ENCODE measurements around the gene KRT82.

KRT82 gene

DNA sequence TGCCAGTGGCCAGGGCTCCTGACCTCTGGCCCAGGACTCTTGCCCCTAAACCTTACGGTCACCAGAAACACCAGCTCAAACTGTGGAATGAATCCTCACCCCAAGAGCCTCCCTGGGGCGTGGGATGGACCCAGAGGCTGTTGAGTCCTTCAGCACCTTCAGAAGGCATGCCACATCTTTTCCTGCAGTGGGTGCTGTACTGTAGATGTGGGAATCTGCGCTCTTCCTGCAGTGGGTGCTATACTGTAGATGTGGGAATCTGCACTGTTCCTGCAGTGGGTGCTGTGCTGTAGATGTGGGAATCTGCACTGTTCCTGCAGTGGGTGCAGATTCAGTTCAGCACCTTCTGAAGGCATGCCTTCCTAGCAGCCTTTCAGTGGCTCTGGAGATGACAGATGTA is 1.2 kb downstream of the KRT82 start:
- DNase-seq, result no peak

DNA sequence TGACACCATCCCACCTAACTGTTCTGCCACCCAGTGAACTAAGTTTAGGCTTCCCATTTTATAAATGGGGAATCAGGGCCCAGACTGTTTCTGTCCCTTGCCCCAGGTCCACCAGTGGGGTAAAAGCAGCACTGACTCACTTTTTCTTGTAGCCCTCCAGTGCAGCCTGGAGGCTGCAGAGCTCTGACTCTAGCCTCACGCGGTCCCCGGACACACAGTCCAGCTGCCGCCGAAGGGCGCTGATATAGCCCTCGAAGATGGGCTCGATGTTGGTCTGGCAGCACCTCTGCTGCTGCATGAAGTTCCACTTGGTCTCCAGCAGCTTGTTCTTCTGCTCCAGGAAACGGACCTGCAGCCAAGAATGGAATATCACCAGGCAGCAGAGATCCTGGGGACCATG is 2.6 kb downstream of the KRT82 start:
- DNase-seq, result no peak

DNA sequence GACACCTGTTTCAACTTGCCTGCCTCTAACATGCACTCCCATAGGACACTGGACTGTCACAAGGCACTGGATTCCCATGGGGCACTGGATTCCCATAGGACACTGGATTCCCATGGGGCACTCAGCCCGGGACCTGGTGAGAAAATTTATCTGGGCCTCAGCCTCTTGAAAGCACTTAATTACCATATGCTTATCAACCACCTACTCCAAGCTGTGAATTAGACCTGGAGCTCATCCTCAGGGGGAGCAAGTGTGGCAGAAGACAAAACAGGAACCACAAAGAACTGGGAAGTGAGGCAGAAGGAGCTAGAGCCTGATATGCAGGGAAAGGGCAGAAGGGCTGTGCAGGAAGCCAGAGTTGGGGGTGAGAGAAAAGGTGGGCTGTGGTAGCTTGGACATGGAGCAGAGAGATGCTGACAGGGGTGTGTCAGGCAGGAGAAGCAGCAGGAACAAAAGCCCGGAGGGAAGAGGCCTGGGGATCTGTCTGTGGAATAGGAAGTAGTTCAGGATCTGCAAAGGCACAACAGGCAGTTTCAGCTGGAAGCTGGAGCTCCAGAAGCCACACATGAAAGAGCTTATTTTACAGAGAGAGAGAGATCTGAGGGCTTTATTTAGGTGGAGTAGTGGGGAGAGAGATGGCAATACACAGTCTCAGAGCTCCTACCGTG is 3.1 kb downstream of the KRT82 start:
- no peak for DNase-seq

DNA sequence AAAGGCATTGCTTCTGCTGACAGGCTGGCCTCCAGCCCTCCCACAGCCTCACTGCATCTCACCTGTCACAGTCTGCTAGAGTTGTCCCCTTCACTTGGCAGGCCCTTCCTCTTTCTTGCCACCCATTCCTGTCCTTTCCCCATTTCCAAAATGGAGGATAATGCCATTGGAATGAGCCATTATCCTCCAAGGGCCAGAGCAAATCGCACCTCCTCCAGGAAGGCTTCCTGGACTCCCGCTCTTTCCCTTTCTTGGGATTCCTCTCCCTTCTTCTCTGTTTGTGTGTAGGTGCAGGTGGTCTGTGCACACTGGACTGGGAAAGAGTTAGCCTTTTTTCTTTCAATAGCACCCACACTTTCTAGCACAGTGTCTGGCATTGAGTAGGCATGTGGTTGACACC is 3.8 kb downstream of the KRT82 start:
- no peak for DNase-seq

DNA sequence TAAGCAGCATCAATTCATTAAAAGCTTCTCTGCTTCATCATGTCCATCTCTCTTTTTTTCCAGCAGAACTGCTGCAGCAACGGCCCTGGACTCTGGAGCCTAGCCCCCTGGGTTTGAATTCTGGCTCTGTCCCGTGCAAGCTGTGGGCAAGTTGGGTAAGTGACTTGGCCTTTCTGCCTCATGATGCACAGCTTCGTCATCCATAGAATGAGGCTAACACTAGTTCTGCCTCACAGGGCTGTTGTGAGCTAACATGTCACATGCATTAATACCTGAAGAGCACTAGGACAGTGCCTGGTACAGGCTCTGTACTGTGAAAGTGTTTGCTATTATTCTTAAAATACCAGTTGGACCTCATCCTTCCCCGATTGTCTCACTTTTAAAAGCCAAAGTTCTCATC is 4.2 kb downstream of the KRT82 start:
- DNase-seq, result no peak

DNA sequence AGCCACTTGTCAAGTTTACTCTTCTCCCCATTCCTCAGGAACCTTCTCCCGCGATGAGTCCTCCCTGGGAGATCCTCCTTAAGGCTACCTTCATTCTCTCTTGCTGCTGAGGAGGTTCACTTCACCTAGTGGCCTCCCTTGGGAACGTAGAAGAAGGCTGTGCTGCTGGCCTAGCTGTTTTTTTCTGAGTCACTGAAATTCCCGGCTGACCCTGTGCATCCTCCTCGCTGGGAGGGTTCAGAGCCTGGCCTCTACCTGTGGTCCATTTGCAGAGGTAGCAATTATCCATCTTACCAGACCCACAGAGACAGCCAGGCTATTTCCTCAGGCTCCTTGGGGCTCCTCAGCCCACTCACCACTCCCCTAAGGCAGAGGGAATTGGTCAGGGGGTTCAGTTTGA is 4.6 kb downstream of the KRT82 start:
- no peak for DNase-seq

DNA sequence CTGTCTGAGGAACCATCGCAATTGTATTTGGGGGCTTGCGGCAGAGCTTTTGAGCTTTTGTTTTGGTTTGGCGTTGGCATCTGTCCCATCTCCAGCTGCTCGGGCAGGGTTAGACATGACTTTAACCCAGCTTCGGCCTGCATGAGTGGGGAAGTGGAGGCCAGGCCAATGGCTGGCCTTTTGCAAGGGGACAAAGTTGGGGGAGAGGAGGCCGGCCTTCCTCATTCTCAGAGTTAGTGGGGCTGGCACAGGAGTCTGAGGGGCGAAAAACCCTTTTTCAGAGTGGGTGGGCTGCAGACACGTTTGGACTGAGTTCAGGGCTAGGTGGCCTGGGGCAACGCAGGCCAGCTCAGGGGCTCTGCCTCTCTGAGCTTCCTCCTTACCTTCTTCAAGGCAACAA is 5.2 kb downstream of the KRT82 start:
- DNase-seq, result no peak

DNA sequence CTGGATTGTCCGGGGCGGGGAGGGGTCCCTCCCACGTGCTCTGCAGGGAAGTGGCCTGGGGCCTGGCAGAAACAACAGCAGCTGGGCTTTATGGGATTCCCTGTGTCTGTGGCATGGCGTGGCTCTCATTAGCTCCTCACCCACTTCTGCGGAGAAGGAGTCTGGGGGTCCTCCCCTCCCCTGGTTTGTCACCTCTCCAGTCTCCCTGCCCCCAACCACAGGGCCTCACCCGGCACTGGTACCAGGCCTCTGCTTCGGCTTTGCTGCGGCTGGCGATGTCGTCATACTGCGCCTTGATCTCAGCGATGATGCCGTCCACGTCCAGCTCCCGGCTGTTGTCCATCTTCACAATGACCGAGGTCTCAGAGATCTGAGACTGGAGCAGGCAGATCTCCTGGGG is 6.4 kb downstream of the KRT82 start:
- no peak for DNase-seq

DNA sequence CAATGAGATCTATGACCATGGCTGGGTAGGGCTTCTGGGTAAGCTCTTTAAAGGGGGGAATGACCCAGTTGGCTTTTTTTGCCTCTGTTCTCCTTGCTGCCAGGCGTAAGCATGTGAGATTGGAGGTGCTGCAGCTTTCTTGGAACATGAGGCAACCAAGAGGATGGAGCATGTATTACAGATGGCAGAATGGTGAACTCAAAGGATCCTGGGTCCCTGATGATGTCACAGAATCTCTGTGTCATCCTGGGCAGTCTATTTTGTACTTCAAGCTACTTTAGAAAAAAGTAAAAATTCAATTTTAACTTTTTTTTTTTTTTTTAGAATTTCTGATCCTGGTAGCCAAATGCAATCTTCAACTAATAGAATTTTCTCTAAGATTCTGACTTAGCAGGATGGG is 8.0 kb downstream of the KRT82 start:
- DNase-seq, result no peak

DNA sequence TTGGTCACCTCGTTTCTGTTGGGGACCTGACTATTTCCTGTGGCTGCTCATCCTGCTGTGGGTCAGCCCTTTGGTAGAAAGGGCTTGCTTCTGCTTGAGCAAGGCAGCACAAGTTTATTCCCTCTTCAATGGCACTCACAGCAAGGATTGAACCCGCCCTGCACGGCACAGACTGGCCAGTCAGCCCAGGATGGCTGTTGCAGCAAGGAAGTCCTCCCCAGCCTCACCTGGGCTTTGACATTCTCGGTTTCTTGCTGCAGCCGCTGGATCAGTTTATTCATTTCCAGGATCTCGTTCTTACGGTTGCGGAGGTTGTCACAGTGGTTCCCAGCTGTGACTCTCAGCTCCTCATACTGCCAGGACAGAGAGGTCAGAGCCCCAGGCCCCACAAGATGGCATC is 9.5 kb downstream of the KRT82 start:
- no peak for DNase-seq

DNA sequence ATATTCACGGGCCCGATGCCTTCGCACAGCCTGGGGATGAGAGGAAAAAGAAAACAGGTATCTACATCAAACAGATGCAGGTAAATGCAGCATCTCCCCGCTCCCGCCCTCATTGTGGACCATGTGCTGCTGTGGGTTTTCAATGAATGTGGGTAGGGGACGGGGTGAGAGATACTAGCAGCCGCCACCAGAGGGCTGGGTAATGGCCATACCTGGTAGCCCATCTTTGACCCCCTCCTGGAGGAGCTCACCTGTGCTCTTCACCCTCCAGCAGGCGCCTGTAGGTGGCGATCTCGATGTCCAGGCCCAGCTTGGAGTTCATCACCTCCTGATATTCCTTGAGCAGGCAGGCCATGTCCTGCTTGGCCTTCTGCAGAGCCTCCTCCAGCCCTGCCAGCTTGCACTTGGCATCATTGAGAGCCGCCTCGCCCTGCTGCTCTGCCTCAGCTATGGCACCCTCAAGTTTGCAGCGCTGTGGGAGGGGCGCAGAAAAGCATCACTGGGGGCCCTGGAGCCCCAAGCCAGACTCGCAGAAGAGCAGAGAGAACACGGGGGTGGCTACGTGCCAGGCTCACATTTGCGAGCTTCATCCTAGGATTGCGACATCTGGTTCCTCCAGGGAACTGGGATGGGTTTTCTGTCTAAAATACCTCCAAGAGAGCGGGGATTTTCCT is 10.2 kb downstream of the KRT82 start:
- no peak for DNase-seq

DNA sequence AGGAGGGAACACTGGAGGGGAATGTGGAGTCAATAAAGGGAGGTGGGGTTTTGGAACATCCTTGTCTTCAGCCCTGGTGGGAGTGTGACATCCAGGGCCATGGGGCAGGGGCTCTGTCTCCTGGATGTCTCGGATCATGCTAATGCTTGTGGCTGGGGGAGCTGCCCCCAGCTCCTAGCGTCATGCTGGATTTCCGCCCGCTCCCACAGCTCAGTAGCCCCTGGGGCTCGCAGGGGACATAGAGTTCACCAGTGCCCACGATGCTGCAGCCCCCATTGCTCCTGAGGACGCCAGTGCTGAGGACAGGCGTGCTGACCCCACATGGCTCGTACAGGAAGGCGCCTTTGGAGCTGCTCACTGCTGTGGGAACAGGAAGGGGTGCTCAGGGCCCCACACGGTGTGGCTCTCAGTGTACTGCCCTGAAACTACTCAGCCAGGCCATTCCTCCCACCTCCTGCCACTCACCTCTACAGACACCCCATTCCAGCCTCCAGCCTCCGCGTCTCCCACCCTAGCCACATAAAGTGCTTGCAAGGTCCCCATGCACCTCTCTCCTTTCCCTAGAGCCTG is 11.2 kb downstream of the KRT82 start:
- DNase-seq, result no peak

DNA sequence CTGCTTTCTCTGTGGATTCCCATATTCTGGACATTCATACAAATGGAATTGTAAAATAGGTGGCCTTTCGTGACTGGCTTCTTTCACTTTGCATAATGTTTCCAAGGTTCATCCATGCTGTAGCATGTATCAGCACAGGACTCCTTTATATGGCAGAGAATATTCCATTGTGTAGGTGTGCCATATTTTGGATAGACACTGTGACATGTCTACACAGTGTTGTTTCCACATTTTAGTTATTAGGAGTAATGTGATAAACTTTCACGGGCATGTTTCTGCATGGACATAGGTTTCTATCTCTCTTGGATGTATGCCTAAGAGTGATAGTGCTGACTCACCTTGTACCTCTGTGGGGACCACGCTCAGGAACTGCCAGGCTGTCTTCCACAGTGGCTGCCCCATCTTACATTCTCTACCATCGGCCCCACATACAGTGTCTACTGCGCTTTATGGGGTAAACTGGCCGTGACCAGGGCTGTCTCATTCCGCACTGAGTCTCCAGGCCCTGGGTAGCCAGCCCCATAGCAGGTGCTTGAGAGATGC is 13.6 kb downstream of the KRT82 start:
- DNase-seq, result no peak

DNA sequence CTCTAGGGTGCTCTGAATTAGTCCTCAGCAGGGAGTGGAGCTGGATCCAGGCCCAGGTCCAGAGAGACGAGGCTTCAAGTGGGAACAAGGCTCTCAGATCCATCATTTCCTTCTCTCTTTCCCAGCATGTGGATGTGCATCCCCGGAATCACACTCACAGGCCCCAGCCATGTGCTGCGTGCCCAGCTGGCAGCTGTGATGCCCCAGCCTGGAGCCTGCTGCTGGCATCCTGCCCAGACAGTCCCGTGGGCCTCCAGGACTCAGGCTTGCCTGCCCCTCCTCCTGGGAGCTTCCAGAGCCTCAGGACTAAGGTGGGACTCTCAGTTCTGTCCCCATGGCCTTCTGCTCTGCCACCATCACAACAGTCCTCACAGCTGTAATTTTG is 14.5 kb downstream of the KRT82 start:
- peak; percentile 49 for DNase-seq

DNA sequence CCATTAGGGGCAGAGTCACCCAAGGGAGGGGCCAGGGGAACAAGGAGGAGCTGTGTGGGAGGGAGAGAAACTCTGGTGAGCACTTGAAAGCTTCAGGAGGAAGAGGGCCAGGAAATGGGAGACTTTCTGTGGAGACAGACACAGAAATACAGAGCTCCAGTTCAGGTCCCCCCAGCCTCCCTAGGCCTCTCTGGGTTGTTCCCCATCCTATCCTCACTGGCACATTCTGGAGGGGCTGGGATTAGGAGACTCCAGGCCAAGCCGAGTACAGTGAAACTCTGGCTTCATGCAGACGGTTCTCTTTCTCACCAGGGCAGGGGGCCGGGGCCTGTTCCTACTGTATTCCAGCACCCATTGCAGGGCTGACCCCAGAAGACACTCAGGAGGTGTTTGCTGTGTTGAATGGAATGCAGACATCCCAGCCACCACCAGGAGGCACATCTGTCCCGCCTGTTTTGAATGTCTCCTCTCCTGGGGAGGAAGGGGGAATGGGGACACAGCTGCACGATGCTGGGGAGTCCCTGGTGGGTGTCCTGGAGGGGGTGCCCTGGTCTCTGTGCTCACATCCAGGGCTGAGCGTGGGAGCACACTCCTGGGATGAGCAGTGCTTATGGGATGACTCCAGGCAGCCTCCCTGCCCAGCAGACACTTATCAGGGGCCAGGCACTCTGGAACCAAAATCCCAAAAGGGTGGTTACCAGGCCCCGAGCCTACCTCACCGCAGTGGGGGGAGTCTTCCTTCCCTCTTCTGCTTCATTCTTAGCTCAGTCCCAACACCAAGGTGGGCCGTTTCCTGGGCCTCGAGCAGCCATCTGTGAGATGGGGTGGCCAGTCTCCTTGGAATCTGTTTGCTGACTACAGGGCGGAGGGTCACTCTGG is 15.2 kb downstream of the KRT82 start:
- no peak for DNase-seq

DNA sequence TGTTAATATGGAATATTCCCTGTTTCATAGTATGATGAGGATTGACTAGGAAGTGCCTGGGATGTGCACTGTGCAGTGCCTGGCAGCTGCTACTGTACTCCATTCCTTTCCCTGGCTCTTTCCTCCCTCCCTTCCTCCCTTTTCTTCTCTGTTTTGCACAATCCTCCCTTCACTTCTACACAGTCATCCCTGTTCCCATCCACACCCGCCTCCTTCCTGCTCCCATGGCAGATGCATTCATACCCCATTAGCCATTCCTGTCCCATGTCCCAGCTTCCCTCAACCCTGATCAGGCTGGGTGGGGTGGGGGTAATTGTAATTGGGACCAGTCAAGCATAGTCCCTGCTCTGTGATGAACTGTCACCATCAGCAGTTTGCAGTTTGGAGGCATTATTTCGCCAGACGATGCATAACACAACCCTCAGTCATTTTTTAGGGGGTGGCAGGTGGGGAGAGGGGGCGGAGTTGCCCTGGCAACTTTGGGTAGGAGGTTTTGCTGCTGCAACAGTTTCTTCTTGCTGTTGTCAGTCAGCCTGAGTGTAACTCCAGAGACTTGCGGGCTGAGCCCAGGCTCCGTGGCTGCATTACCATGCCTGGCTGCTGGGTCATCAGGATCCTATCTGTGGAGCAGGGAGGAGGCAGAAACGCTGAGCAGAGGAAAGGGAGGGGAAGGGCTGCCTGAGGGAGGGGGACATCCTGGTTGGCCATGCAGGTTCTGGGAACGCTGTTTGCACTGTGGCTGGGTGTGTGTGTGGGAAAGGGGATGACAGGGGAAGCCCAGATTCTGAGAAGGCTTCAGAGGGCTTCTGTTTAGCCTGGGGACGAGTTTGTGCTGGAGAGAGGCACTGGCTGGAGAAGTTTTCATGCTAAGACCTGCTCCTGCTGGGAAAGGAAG is 16.6 kb downstream of the KRT82 start:
- no peak for DNase-seq

DNA sequence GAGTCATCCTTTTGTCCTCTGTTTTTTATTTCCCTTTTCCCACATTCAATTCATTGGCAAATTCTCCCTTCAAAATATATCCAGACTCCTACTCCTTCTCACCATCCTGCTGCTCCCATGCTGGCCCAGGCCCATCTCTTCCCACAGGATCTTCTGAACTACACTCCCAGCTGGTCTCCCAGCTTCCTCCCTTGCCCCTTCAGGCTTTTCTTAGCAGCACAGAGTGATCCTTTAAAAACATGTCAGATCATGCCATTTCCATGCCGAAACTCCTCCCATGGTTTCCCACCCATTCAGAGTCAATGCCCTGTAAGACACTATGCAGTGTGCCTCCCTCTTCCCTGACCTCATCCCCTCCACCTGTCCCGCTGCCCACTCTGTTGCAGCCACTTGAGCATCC is 18.3 kb downstream of the KRT82 start:
- no peak for DNase-seq

DNA sequence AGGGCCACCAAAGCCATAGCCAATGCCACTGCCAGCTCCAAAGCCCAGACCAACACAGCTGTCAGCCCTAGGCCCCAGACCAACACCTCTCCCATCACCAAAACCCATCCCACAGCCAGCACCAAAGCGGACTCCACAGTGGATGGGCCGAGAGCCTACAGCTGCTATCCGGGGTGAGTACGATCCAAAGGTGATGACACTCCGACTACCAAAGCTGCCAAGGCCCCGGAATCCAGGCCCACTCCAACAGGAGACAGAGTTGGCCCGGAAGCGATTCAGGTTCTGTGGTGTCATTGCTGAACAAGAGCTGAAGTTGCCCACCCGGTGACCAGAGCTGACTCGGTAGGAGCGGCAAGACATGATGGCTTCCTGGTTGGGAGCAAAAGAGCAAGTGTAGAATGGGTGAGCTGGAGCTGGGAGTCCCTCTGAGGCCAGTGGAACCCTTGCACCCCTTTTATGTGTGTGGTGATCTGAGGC is 20.9 kb downstream of the KRT82 start, which contains the start of gene KRT84:
TSS of gene KRT84 (minus strand) at position 427 of the 477 bp plus-strand sequence. CDS start at position 360, 67 bp downstream.
- DNase-seq, result no peak

DNA sequence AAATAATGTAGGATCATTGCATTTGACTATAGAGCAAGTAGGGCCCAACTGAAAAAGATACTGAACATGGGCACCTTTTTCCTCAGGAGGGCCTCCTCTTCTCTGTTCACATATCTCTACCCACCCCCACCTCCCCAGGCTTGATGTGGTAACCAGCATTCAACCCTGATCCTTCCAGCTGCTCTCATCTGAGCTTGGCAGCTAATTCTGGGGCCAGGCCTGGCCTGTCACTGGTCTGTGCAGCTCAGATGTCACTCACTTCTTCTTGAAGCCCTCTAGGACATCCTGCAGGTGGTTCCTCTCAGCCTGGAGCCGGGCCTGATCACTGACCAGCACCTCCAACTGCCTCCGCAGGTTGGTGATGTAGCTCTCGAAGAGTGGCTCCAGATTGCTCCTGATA is 22.8 kb downstream of the KRT82 start:
- no peak for DNase-seq

DNA sequence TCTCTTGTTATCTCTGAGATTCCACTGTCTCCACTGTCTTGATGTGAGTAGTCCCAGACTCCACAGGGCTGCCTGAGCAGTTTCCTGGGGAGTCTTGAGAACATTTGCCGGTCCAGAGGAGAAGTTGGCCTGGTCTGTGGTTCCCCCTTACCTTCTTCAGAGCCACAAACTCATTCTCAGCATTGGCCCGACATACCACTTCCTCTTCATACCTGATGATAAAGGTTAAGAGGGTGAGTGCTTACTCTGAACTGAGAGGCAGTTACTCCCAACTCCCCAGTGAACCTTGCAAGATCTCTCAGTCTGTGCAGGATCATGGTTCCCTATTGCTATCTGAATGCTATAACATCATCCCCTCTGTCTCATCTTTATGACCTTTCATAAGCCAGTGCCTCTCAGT is 23.3 kb downstream of the KRT82 start:
- no peak for DNase-seq

DNA sequence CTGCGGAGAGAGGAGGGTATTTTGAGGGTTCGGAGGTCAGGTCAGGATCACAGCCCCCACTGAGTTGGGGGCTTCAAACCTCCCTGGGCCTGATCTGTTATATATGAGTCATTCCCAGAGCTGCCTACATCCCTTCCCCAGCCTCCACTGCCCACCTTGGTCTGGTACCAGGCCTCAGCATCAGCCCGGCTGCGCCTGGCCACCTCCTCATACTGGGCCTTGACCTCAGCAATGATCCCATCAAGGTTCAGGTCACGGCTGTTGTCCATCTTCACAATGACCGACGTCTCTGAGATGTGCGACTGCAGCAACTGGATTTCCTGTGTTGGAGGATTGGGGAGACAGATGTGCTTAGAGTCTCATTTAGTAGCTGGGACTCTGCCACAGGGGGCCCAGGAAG is 24.9 kb downstream of the KRT82 start:
- DNase-seq, result no peak

DNA sequence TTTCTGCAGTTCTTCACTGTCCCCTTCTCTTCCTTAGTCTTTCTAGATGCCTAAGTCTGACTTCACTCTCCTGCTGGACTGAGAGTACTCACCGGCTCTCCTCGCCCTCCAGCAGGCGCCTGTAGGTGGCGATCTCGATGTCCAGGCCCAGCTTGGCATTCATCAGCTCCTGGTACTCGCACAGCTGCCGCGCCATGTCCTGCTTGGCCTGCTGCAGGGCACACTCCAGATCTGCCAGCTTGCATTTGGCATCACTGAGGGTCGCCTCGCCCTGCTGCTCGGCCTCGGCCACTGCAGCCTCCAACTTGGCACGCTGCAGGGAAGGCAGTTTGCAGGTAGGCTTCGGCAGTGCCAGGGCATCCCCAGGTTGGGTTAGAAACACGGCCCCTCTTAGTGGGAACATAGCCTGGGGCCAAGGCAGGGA is 25.9 kb downstream of the KRT82 start:
- no peak for DNase-seq
